VCaP (cell line): Measurements from ENCODE around the gene PCLO.

ENCODE experiments used
- H3K27ac ChIP-seq: fragments of 450-650 bp; 2 replicates; pipeline ENCODE4 v1.5.1; 2017
- TF ChIP-seq, protein P1 (sequence below): fragments of 450-650 bp; conservative IDR thresholded peaks from 2 replicates; pipeline ENCODE4 v1.5.1; 2017; ENCODE audit warnings: mild to moderate bottlenecking, moderate library complexity

Gene PCLO

DNA sequence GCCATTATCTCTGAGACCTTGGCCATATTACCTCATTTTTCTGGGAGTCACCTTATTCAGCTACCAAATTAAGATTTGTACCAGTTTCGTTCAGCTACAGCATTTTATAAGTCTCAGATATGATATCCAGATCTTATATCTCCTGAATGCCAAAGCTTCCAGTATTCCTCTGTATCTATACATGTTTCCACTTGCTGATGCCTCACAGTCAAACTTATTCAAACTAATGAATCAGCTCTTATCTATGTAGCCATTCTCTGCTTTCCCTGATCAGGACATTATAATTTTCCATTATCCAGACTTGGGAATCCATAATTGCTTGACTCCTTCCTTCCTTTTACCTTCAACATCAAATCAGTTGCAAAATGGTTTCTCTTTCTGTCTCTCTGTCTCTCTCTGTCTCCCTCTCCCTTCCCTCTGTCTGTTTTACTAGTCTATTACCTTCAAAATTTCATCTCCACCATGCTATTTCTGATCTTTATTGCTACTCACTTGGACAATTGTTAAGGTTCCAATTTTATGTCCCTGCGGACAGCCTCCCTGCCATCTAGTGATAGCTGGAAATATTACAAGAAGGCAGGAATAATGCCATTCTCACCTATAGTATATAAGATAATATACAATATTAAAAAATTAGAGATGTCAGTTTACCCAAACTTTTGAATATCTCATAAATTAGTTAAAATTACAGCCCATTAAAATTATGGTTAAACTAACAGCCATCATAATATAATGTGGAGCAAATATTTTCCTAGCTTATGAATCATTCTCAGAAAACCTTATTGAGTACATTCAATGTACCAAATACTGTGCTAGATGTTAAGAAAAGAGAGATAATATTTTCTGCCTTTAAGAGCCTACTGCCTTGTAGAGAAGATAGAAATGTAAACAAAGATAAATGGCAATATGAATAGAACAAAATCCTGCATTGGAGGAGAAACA, 89.8 kb downstream of the PCLO start:
- no peak overlapping the region for H3K27ac ChIP-seq
- TF ChIP-seq, protein P1, sequence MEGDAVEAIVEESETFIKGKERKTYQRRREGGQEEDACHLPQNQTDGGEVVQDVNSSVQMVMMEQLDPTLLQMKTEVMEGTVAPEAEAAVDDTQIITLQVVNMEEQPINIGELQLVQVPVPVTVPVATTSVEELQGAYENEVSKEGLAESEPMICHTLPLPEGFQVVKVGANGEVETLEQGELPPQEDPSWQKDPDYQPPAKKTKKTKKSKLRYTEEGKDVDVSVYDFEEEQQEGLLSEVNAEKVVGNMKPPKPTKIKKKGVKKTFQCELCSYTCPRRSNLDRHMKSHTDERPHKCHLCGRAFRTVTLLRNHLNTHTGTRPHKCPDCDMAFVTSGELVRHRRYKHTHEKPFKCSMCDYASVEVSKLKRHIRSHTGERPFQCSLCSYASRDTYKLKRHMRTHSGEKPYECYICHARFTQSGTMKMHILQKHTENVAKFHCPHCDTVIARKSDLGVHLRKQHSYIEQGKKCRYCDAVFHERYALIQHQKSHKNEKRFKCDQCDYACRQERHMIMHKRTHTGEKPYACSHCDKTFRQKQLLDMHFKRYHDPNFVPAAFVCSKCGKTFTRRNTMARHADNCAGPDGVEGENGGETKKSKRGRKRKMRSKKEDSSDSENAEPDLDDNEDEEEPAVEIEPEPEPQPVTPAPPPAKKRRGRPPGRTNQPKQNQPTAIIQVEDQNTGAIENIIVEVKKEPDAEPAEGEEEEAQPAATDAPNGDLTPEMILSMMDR, result peak; percentile 90

DNA sequence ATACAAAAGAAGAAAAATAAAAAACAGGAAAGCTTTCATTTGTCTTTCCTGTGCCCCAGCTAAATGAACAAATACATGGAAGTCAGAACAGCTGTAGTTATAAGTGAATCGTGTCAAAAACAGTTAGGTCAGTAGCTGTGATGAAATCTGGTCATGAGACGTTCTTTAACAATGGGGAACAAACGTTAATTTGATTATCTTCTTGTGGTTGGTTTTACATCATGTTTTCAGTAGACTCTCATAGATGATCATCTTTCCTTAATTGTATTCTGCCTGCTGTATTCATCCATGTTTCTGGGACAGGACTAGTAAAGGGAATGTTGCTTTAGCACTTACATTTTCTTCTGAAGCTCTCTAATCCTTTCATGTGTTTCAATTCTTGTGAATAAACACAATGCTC, 97.0 kb downstream of the PCLO start:
- TF ChIP-seq, protein P1, result no peak

DNA sequence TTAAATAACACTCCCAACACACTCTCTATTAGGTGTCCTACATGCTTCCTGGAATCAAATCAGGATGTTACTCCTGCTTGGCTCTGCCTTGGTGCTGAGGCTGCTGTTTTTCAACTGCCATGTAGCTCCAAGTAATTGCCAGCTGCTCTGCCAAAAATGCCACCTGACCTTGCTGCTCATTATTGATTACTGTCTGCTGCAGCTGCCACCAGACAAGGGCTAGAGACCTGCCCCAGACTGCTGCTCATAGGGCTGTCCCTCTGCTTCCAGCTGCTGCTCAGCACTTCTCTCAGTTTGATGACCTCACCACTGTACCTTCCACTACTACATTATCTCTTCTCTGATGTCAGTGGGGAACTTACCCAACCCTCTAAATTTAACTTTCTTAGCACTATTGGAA, 102.5 kb downstream of the PCLO start:
- no peak overlapping the region for H3K27ac ChIP-seq
- TF ChIP-seq, protein P1, result no peak

More for the DNA sequence above, 97.0 kb downstream of the PCLO start:
- H3K27ac ChIP-seq, result no peak overlapping the region

DNA sequence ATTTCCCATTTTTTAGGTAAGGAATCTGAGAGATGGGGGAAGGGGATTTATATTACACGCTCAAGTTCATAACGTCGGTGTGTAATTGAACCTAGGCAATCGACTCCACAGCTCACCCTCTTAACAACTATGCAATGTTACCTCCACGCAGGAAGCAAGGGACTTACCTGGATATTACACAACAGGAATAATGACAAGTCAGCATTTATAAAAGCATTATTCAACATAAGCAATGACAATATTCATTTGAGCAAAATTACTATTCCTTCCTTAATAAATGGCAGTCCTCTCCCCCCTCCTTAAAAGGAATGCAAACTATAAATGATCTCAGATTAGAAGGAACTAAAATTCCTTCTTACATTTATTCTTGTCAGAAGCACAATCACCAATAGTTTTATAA, 104.0 kb downstream of the PCLO start:
- TF ChIP-seq, protein P1, result no peak
- H3K27ac ChIP-seq, result no peak overlapping the region

DNA sequence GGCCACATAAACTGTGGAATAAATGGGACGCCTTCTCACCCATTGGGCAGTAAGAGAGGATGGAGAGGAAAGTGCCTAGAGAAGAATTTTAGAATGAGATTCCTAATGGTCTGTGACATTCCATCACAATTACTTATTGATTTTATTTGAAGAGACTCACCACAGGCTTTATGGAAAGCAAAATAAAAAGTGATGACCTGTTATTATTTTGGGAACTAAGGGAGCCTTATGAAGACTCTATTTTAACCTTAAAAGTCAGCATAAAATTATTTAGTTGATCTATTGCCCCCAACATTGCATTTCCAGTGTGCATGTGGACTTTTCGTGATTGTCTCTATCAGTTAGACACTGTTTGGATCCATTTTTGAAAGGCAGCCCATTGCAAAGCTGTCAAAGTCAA, 107.5 kb downstream of the PCLO start:
- TF ChIP-seq, protein P1, result no peak
- H3K27ac ChIP-seq, result no peak overlapping the region

DNA sequence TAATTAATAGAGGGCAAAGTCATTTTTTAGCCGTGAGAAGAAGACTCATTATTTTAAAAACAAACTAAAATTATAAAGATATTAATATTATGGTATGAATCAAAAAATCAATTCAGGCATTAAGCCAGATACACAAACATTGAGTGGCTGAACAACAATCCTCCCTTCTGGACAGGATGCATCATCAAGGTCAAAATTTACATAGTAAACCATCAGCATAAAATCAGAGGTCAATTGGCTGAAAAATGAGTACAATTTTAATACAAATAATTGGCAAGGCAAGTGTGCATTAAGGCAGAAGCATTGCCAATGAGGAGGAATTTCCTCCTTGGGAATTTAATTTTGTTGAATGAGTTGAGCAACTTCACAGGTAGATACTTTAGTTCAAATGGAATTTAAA, 108.2 kb downstream of the PCLO start:
- no peak overlapping the region for H3K27ac ChIP-seq
- TF ChIP-seq, protein P1, result no peak

DNA sequence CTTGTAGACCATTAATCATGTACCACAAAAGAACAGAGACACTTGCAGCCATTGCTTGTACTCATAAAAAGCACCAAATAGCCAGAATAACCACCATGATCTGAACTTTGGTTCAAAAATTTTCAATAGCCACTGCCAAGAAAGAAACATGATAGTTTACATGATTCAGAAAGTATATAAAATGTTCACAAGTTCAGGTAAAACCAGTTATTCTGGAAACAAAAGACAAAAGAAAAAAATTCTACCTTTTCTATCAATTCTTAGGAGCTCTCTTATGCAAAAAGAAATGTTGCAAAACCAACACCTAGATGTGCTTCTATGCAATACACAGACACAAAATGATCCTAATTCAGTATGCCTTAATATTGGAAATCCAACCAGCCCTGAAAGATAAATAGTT, 108.7 kb downstream of the PCLO start:
- no peak overlapping the region for H3K27ac ChIP-seq
- TF ChIP-seq, protein P1, result no peak
